Activated gamma-delta T cell (primary cell): Measurements from ENCODE around the gene PLCB2.

Experiments
- DNase-seq: peaks from one replicate; lab custom pipeline; 2025; lab: John Stamatoyannopoulos, UW

The PLCB2 gene

GRCh38 chr15:40323953-40324937 is 16.5 kb upstream of the PLCB2 start:
- peak; percentile 35 for DNase-seq

DNA sequence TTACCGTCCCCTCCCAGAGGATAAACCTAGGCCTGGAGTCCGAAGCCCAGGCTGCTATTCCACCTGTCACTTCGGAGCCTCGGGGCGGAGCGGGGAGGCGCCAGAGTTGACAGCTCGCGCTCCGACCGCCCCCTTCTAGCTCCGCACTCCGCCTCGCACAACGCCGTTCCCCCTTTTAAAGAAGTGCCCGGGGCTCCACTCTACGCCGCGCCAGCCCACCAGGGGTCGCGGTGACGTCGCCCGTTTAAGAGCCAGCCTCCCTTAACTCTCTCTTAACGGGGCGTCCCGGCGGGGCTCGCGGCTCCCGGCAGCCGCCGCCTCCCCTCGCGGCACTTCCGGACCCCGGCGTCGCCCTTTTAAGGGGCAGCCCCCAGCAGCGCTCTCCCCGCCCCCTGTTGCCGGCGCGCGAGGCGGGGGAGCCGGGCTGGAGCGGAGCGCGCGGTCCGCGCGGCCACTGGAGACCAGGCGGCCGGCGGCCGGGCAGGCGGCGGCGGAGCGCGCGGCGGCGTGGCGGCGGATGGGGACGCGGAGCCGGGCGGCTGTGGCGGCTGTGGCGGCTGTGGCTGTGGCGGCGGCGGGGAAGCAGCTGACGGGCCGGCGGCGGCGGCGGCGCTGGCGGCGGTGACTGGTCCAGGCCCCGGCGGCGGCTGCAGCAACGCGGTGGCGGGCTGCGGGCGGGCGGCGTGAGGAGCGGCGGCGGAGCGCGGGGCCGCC is 15.7 kb upstream of the PLCB2 start, which contains the start of gene INAFM2:
TSS of gene INAFM2 (plus strand) at position 454 of the 714 bp plus-strand sequence. CDS start 364 bp downstream, outside the sequence.
- DNase-seq = peak; percentile 87

- DNase-seq = no peak
Observed at GRCh38 chr15:40322531-40323238, 14.9 kb upstream of the PLCB2 start.

GRCh38 chr15:40320931-40321371 is 13.2 kb upstream of the PLCB2 start:
- no peak for DNase-seq

- no peak for DNase-seq
Observed at GRCh38 chr15:40320409-40320808, 12.7 kb upstream of the PLCB2 start.

DNA sequence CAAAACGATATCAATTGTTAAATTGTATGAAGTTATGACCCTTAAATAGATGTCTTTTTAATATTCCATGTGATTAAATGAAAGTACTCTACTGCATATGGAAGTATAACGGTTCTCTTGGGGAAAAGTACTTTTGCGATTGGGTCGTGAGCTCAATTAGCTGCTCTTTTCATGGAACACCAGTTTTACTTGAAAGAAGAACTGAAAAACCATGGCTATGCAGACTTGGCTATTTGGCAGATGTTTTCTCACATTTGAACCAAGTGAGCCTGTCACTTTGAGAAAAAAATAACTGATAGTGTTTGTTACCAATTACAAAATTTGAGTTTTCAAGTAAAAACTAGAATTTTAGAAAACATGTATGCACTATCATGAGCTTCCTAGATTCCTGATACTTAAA is 9.8 kb upstream of the PLCB2 start:
- no peak for DNase-seq

DNA sequence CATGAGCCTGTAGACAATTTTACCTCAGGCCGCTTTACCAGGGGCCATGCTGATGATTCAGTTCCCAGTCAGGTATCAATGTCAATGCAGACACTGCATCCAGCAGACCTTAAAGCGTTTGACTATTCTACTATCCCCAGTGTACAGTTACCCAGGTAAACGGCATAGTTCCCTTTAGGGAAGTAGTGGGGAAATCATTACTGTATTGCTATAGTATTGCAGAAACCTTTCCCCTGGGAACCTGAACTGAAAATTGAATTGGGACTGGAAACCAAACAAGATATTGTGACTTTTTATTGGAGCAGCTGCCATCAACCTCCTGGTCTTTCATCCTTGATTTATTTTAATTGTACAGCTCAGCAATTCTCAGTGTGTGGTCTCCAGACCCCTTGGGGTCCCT is 9.2 kb upstream of the PLCB2 start:
- no peak for DNase-seq

DNA sequence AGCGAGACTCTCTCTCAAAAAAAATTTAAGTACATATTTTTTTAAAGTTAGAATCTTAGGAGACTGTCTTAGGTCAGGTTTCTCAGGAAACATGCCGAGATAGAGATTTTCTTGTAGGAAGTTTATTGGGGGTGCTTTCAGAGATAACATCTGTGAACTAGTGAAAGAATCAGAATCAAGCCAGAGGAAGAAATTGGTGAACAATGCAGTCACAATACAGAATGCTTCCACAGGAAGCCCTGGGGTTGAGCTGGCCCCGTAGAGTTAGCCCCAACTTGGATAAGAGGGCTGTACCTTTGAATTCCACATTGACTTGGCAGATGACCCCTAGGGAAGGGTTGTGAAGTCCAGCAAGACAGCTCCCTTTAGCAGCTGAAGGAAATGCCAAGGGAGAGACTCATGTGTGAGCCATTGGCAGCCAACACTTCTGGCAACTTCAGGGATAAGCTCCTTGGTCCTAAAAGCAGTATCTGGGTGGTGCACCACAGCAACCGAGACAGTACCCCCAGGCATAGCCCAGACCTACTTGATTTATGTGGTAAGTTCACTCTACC is 7.1 kb upstream of the PLCB2 start:
- no peak for DNase-seq

GRCh38 chr15:40313531-40314398 is 6.0 kb upstream of the PLCB2 start:
- no peak for DNase-seq

DNA sequence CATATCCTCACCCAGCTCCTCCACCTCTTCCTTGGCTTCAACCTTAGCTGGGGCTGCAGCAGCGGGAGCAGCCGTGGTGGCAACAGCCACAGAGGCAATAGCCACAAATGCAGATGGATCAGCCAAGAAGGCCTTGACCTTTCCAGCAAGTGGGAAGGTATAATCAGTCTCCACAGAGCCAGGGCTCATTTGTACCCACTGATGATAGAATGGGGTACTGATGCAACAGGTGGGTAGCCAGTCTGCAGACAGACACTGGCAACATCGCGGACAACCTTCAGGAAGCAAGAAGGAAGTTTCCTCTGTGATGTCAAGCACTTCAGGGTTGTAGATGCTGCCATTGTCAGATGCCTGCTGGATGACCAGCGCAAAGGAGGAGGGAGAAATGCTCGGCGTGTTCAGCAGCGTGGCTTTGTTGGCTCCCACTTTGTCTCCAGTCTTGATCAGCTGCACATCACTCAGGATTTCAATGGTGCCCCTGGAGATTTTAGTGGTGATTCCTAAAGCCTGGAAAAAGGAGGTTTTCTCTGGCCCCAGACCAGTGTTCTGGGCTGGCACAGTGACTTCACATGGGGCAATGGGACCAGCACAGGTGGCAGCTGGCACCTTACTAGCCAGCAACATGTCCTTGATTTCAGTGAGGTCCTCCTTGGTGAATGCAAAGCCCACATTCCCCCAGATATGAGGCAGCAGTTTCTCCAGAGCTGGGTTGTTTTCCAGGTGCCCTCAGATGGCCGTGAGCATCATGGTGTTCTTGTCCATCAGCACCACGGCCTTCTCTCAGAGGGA is 4.8 kb upstream of the PLCB2 start:
- no peak for DNase-seq

DNA sequence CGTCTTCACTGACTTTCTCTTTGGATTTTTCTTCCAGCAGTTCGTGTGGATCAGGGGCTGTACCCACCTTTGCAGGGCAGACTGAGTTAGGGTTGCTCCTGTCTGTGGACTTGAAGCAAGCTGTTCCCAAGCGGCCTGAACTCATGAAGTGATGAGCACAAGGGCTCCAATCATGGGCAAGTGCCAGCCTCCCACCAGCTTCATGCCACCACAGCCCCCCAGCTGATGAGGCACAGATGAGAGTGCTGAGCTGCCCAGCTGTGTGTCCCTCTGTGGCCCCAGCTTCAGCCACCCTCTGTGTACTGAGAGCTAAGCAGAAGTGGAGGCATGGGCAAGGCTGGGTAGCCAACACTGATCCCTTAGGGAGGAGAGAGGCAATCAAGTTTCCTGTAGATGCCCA is 3.3 kb upstream of the PLCB2 start:
- no peak for DNase-seq

- no peak for DNase-seq
Observed at GRCh38 chr15:40310001-40310959, 2.5 kb upstream of the PLCB2 start.

DNA sequence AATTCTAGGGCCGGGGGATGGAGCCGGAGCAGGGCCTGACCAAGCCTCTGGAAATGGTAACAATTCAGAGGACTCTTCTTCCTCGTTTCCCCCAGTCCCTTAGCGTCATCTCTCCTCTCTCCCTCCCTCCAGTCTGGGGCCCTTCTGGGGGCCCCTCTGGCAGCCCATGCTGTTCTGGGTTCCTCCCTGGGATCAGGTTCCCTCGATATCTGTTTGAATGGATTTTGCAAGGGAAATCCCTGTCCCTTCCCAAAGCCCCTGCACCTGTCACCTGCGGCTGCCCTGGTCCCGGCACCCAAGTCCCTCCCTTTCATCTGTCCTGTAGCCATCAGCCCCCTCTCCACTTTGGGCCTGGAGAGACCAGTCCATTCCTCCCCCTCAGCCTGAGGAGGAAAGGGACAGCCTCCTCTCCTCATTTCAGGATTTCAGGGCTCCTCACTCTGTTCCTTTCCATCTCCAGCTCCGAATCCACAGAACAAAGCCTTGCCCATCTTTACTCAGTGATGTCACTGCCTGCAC is 1.7 kb upstream of the PLCB2 start:
- no peak for DNase-seq

- DNase-seq = no peak
Observed at GRCh38 chr15:40306908-40307307, 827 bp downstream of the PLCB2 start.

DNA sequence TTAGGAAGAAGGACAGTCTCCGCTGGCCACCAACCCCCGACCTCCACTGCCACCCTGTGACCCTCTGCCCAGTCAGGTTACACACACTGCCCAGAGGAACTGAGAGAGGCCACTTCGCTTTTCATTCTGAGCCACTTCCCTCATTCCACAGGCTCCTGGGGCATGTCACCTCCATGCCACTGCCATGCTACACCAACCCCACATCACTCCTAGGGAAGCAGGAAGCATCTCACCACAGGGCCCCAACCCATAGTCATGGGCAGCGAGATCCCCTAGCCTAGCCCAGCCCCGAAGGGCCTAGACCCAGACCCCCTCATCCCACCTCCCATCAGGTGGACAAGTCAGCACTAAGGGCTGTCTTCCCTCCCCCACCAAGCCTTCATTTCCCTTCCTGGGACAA is 1.4 kb downstream of the PLCB2 start:
- no peak for DNase-seq

- no peak for DNase-seq
Observed at GRCh38 chr15:40305281-40305680, 2.5 kb downstream of the PLCB2 start.

DNA sequence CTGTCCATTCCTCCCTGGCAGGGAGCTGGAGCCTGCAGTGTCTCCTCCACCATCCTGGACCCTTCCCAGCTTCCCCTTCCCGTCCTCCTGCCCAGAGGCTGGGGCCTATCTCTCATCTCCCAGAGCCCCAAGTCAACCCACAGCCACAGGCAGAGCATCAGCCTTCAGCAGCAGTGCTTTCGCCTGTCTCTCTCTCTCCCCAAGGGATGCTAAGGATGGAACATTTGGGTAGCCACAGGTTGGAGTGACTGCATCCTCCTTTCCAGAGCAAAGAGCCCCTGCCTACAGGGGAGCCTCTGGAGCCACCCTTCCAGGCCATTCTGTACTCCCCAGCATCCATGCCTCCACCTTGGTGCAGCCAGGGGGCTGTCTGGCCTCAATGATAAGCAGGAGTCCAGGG is 4.2 kb downstream of the PLCB2 start:
- no peak for DNase-seq

- DNase-seq = no peak
Observed at GRCh38 chr15:40302981-40303380, 4.8 kb downstream of the PLCB2 start.
